ENCODE measurements around the gene CDIPT.

The CDIPT gene

DNA sequence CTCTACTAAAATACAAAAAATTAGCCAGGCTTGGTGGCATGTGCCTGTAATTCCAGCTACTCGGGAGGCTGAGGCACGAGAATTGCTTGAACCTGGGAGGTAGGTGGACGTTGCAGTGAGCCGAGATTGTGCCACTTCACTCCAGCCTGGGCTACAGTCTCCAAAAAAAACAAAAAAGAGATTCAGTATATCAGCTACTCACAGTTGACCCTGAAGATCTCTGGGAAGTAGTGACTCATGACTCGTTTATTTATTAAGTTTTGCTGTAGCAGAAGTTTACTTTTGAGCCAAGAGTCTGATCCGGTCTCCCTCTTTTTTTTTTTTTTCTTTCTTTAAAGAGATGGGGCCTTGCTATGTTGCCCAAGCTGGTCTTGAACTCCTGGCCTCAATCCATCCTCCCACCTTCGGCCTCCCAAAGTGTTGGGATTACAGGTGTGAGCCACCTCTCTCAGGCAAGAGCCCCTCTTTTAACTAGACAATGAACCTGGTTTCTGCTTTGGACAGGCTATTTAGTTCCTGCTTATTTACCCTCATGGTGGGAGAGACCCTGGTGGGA lies 38.4 kb downstream of the CDIPT start:
- DNase-seq = no peak

DNA sequence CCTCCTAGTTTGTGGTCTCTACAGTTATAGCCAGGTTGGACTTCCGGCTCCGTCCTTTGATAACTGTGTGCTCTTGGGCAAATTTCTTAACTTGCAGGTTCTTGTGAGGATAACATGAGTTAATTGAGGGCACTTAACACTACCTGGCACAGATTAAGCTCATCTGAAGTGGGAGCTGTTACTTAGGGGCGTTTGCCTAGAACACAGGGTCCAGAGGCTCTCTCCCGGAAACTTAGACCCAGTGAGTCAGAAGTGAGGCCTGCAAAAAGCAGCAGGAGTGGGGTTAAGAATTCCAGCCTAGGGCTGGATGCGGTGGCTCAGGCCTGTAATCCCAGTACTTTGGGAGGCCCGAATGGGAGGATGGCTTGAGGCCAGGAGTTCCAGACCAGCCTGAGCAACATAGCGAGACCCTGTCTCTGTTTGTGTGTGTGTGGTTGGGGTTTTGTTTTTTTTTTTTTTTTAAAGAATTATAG lies 41.3 kb downstream of the CDIPT start:
- DNase-seq = no peak

DNA sequence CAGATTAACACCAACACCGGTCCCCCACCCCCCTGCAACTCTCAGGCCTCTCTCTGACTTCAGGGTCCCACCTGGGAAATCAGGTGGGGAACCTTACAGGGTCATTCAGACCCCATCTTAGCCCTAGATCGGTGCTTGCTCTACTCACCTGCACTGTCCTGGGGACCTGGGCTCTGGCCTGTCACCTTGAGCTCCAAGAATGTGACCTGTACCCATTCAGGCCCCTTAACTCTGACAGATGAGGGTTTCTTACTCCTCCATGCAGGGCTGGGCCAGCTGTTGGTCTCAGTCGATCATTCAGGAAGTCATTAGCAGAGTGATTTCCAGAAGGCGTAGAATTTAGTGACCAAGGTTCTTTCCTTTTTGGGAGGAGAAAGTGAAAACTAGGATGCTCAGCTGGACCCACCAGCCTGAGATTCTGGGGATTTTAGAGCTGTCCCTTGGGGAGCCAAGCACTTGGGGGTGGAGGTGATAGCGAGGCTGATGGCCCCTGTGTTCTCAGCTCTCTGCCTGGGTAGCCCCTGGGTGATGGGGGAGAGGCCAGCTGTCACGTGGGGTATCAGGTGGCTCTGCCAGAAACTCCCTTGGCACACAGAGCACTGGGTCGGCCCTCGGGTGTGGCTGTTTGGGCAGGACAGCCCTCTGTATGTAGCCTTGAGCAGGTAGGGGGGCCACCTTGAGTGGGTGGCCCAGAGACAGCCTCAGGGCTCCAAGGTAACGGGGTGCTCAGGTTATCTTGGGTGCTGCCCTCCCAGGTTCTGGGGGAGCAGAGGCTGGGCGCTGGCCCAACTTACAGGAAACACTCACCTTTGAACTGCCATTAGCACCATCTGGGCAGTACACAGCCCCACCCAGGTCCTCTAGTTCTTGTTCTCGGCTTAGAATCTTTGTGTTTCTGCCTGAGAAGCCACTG lies 42.0 kb downstream of the CDIPT start:
- no peak for DNase-seq

DNA sequence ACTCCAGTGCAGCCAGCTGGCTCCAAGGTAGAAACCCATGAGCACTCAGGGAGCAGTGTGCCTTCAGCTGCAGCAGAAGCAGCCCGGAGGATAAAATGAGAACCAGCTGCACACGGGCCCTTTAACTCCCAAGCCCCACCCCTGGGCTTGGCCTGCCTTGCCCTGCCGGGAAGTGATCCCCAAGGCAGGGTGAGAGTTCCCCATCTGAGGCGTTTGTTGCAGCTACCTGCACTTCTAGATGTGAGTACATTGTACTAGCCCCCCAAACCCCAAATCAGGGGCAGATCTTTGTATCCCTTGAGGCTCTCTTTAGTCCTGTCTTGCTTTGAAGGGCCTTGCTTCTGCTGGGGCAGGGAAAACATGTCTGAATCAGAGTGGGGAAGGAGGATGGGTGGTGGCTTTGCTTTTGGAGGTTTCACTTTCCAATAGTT lies 42.7 kb downstream of the CDIPT start, which contains the start of gene MVP:
MVP (plus strand) TSS at position 192 of the 431 bp plus-strand sequence. CDS start 10,088 bp downstream, outside the sequence.
- DNase-seq = no peak

DNA sequence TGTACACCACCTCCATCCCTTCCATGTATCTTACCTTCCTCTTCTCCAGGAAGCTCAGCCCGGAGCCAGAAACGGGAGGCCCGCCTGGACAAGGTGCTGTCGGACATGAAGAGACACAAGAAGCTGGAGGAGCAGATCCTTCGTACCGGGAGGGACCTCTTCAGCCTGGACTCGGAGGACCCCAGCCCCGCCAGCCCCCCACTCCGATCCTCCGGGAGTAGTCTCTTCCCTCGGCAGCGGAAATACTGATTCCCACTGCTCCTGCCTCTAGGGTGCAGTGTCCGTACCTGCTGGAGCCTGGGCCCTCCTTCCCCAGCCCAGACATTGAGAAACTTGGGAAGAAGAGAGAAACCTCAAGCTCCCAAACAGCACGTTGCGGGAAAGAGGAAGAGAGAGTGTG lies 43.5 kb downstream of the CDIPT start:
- no peak for DNase-seq

DNA sequence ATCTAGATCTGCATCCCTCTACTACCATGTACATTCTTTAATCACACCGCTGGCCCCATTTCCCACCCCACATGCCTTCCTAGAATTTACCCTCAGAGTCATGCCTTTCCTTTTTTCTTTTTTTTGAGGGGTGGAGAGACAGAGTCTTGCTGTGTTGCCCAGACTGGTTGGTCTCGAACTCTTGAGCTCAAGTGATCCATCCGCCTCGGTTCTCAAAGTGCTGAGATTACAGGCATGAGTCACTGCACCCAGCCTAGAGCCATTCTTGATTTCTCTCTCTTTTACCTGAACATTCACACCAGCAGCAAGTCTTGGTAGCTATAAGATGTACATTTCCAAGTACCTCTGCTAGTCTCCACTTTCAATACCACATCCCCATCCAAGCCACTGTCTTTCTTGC lies 44.9 kb downstream of the CDIPT start:
- DNase-seq = no peak

DNA sequence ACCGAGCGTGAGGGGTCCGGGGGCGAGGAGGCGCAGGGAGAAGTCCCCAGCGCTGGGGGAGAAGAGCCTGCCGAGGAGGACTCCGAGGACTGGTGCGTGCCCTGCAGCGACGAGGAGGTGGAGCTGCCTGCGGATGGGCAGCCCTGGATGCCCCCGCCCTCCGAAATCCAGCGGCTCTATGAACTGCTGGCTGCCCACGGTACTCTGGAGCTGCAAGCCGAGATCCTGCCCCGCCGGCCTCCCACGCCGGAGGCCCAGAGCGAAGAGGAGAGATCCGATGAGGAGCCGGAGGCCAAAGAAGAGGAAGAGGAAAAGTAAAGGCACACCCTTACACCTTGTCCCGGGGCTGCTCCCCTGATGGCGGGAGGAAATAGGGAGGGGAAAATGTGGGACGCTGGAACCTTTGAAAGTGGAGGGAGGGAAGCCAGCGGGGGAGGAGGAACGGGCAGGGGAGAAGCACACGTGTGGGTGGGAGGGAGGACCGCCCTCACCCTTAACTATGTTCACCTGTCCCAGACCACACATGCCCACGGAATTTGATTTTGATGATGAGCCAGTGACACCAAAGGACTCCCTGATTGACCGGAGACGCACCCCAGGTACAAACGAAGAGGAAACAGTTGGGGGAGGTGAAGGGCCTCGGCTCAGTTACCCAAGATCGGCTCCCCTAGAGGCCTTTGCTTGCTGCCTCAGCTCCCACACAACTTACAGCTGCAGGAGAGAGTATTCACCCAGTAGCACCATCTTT lies 46.2 kb downstream of the CDIPT start:
- DNase-seq = peak; percentile 45

DNA sequence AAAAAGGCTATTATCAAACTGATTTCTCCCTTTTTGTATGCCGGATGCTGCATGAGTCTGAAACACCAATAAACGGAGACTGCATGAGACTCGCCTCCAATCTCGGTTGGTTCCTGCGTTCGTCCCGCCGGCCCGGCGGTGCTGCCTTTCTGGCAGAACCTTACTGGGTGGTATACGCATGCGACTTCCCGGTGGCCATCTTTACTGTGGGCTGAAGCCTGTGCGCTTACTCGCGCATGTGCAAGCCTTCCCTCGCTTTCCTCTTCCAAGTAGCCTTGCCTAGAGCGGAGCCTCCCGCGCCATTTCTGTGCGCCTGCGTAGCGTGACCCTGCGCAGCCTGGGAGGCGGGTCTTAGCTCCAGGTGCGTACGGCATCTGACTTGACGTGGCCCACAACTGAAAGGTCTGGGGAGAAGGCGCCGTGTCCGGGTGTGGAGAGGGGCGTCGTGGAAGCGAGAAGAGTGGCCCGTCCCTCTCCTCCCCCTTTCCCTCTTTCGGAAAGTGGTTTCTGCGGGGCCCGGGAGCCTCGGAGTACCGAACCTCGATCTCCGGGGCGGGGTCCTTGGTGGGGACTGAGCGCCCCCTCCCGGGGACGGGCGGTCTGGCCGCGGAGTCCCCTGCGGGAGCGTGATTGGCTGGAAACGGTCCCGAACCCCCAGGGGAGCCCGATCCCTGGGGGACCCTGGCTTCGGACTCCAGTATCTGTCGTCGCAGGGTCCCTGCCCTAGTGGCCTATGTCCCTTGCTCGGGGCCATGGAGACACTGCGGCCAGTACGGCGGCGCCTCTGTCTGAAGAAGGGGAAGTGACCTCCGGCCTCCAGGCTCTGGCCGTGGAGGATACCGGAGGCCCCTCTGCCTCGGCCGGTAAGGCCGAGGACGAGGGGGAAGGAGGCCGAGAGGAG lies 47.0 kb downstream of the CDIPT start, which contains the start of gene PAGR1:
PAGR1 (plus strand) TSS at position 360 of the 901 bp plus-strand sequence; CDS start at position 734, 374 bp downstream.
- peak; percentile 97 for DNase-seq

DNA sequence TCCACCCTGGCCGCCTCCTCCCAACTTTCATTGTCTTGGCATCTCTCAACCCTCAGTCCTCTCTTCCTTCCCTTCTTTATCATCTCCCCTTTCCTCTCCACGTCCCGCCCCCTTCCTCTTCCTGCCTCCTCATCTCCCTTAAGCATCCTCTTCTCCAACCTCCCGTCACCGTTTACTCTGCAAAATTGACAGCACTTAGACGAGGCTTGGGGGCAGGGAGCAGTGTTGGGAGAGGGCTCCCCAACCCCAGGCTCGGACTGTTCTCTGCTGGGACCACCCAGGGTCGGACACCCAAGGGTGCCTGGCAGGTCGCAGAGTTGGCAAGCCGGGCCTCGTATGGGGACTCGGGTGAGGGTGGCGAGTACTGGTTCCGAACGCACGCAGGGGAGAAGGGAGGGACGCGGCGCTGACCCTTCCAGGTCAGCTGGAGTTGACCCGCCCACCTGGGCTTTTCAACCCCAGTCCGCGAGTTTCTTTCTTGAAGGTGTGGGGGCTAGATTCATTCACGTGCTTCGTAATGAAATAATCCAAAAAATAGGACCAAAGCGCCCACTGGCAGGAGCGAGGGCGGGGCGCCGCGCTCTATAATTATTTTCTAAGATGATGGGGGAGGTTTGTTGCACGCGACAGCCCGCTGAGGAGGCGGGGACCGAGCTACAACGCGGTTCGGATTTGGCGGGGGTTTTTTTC lies 47.8 kb downstream of the CDIPT start:
- no peak for DNase-seq

DNA sequence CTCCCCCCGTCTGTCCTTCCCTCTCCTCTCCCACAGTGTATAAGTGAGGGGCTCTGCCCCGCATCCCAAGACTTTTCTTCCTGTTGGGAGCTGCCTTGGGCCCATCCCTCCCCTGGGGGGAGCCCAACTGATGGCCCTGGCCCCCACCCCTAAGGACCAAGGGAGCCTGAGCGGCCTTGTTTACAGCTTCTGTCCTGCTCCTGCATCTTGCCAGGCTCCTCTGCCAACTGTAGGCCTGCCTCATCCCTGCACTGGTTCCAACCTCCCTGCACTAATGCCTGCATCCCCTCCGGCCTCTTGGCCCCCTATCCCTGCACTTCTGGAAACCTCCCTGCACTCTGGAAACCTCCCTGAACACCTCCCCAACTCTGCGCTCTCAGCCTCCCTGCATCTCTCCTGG lies 48.4 kb downstream of the CDIPT start:
- no peak for DNase-seq

DNA sequence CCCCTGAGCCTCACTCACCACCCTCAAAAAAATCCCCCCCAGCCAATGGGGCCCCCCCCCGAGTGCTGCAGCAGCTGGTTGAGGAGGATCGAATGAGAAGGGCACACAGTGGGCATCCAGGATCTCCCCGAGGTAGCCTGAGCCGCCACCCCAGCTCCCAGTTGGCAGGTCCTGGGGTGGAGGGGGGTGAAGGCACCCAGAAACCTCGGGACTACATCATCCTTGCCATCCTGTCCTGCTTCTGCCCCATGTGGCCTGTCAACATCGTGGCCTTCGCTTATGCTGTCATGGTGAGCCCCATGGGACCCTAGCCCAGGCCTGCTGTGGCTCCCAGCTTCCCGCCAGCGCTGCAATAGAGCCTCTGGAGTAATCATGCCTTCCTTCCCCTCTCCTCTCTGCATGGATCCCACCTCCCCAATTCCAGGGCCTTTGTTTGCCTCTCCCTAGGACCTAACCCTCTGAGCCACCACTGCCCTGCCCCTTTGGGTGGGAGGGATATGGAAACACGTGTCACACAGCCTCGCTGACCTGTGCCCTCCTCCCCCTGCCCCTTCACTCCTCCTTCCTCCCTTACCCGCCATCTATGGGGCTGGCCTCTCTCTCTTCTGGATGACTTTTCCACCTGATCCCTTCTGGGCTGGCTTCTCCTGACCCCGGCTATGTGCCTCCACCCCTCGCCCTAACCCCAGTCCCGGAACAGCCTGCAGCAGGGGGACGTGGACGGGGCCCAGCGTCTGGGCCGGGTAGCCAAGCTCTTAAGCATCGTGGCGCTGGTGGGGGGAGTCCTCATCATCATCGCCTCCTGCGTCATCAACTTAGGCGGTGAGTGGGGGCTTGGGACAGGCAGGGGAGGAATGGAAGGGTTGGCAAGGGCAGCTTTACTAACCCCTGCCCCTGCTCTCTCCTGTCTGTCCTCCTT lies 49.1 kb downstream of the CDIPT start:
- DNase-seq = no peak

DNA sequence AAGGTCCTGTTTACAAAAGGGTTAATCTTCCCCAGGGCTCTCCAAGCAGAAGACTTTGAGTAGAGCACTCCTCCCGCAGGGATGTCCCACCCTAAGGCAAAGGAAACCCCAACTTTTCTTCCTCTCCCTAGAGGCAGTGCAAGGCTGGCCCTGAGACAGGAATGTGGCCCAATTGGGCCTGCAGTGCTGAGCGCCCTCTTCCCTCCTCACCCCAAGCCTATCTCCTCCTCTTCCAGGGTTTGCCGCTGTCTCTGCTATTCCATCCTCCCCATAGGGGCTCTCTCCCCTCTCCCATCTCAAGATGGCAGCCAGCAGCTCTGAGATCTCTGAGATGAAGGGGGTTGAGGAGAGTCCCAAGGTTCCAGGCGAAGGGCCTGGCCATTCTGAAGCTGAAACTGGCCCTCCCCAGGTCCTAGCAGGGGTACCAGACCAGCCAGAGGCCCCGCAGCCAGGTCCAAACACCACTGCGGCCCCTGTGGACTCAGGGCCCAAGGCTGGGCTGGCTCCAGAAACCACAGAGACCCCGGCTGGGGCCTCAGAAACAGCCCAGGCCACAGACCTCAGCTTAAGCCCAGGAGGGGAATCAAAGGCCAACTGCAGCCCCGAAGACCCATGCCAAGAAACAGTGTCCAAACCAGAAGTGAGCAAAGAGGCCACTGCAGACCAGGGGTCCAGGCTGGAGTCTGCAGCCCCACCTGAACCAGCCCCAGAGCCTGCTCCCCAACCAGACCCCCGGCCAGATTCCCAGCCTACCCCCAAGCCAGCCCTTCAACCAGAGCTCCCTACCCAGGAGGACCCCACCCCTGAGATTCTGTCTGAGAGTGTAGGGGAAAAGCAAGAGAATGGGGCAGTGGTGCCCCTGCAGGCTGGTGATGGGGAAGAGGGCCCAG lies 50.0 kb downstream of the CDIPT start:
- no peak for DNase-seq

DNA sequence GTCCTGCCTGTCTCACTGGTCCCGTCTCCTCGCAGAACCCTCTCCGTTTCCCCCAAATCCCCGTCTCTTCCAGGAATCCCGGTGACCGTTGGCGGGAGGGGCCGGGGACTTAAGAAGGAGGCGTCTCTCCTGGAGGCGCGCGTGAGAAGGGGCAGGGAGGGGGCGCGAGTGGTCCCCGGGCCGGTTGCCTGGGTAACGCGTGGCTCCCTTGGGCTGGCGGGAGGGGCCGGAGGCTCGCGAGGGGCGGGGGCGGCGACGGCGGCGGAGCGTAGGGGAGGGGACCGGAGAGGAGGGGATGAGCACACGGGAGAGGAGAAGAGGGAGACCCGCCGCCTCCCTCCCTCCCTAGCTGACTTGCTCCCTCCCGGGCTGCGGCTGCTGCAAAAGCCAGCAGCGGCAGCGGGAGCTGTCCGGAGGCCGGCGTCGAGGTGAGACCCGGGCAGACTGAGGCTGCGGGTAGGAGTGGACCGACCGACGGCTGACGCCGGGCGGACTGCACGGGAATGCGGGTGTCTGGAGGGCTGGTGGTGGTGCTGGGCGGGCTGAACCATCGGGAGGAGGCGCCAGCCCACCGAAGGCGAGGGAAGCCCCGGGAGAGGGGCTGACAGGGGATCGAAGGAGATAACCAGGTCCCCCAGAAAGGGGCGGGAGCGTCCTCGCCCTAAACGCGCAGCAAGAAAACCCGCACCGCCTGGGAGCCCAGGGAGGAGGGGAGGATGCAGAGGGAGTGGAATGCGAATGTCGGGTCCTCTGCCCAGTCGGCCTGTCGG lies 50.9 kb downstream of the CDIPT start, which contains the start of gene PRRT2:
PRRT2 (plus strand) TSS at position 298 of the 770 bp plus-strand sequence. CDS start 862 bp downstream, outside the sequence.
- no peak for DNase-seq

DNA sequence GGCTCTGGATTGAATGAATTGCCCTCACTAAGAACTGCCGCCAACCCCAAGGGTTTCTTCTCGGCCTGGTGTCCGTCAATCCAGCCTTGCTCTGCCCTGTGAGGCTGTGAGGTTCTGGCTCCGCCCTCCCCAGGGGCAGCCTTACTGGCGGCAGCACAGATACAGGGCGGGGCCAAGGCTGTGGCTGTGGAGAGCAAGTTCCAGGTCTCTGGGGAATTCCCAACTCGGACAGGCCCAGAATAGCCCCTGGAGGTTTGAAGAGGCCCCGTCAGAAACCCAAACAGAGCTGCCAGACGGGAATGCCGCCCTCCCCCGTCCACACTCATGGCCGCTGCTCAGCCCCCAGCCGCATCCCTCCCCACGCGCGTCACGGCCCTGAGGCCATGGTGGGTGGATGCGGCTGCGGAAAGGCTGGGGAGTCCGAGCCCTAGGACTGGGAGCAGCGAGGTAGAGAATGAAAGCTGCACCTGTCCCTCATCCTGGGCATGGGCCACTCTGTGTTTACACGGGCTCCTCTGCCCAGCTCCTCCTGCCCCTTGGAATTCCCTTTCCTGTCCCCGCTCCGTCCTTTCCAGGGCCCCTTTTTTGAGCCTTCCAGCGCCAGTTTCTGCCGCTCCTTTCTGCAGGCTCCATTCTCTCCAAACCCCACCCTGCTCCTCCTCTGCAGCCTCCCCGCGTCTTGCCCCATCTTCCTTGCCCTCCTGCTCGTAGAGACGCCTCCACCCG lies 51.7 kb downstream of the CDIPT start:
- no peak for DNase-seq

DNA sequence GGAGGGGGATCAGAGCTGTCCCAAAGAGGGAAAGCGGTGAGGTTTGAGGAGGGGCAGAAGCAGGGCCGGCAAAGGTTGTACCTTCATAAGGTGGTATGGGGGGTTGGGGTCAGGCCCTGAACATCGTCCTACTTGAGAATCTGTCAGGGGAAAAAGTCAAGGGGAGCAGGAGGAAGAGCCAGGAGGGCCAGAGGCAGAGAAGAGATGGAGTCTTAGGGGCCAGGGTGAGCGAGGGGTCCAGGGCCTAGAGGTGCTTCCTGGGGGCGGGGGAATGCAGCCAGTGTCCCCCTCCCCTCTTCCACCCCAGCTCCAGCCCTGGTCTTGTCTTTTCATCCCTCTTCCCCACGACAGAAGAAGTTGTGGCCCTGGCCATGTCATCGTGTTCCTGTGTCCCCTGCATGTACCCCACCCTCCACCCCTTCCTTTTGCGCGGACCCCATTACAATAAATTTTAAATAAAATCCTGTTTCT lies 52.3 kb downstream of the CDIPT start:
- no peak for DNase-seq

DNA sequence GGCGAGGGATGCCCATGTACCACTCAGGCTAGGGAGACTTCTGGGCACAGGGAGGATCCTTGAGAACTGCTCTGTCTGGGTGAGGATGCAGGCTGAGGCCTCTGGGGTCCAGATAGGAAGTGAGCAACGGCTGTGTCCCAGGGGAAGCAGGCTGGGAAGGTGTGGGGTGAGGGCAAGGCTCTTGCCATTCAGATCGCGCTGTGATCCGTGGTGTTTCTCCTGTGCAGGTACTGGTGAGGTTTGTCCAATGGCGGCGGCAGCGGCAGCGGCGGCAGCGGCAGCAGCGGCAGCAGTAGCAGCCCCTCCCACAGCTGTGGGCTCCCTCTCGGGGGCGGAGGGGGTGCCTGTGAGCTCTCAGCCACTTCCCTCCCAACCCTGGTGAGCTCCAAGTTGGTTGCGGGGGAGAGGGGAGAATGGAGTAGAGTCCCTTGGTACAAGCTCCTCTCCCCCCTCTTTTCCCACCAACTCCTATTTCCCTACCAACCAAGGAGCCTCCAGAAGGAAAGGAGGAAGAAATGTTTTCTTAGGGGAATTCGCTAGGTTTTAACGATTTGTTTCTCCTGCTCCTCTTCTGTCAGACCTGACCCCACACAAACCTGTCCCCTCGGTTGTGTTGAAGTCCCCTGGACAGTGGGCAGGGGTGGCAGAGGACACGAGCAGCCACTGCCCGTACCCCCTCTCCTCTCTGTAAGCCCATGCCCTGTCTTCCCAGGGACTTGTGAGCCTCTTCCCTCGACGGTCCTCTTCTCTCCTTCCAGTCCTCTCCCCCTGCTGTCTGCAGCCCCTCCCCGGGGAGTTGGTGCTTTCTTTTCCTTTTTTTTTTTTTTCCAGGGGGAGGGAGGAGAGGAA lies 53.0 kb downstream of the CDIPT start:
- DNase-seq = no peak

All from KG1 (cell line).